Suppressor macrophage treated with lipopolysaccharide for 1 hour (primary cell): ENCODE data around the gene MAP1LC3B.

Experiments used
- DNase-seq, 3 donors: peaks; one replicate each; pipeline ENCODE4 v3.0.0-alpha.2; 2020 to 2022

MAP1LC3B gene

DNA sequence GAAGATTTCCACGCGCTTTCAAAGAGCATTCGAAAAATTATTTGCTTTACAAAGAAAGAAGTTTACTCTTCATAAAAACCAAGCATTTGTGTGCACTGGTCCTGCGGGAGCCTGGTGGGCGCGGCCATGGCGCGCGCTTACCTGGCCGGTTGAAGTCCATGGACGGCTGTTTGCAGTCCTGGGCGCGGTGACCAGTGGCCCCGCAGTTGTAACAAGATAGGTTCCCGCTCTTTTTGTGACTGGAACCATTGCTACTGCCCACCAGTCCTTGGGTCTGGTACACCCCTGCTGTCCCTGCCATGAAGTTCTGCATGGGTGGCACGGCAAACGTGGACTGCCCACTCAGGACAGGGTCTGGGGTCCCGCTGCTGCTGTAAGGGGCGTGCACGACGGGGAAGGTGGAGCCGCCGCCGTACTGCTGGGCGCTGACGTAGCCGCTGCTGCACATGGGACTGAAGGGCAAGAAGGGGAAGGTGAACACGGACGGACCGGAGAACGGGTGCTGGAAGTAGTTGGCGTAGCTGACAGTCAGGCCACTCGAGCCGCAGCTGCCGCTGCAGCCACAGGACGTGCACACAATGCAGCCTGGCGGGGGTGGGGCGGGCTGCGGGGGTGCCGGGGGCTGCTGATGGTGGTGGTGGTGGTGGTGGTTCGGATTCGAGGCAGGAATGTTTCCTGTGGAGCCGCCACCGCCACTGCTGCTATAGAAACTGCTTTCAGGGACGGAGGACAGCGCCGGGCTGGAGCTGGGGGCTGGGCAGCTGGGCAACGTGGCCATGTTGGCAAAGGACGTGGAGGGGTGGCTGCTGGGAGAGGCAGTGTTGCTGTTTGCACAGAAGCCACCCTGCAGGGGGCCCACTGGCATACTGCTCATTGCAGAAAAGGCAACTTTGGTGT lies 19.5 kb downstream of the MAP1LC3B start:
- DNase-seq, result no peak

DNA sequence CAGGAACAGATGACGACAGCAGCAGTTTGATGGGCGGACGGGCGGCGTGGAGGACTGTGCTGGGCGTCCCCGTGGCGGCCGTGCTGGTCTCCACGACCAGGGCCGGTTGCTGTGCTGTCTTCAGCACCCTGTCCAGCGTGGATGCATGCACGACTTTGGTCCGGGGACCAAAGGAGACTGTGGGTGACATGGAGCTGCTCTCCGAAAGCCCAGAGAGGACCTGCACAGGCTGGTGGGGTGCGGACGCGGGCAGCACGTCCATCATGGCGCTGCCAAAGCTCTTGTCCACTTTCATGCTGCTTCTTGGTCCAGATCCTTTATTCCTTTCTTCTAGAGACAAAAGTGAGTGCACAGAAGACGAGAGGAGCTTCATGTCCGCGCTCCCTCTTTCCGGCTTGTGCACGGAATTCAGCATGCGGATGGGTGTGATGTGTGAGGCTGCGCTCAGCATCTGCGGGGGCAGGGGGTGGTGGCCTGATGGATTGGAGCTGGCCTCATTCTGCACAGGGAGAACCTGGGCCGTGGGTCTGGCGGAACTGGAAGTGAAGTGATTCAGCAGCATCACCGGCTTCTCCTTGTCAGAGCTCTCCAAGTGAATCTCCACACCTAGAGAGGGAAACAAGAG lies 20.3 kb downstream of the MAP1LC3B start:
- DNase-seq, result no peak

DNA sequence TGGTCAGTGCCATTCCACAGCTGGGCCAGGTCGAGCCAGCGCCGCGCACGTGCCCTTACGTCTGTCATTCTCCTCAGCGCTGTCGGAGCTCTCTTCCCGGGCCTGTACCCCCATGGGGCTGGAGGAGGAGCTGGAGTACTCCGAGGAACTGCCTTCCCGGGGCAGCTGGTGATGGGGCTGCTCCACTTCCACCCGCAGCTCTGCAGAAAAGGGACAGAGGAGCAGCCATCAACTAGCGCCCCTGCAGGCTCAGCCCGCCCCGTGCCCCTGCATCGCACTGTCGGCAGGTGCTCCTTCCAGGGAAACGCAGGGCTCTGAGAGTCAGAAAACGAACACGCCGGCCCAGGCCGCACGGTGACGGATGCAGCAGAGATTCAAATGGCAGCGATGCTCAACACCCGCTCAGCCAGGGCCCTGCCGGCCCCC lies 20.9 kb downstream of the MAP1LC3B start:
- DNase-seq, result no peak

DNA sequence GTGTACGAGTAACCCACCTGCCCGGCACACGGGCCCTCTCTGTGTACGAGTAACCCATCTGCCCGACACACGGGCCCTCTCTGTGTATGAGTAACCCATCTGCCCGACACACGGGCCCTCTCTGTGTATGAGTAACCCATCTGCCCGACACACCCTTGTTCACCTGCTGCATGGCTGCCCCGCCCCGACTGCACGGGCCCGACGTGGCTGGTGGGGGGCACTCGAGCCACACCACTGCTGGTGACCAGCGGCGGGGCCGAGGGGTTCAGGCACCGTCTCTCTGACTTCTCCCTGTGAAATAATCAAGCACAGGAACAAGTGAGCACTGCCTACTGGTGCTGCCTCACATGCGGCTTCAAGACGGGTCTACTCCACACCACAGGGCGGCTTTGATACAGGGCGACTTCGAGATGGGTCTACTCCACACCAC lies 22.1 kb downstream of the MAP1LC3B start:
- no peak for DNase-seq

DNA sequence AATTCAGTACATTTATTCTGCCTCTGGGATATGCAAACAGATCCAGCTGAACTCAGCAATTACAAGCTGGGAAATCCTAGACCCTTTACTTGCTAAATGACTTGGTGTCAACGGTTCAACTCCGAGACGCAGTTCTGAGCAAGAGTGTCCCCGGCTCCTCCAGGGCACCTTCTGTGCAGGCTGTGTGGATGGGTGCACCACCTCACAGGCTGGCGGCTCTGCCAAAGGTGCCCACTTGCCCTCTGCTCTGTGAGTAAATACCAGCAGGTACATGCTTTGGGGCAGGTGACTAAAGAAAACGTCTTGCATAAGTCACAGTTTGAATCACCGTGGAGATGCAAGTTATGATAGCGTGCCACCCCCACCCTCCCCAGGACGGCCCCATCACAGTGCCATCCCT lies 23.3 kb downstream of the MAP1LC3B start:
- DNase-seq, result no peak

DNA sequence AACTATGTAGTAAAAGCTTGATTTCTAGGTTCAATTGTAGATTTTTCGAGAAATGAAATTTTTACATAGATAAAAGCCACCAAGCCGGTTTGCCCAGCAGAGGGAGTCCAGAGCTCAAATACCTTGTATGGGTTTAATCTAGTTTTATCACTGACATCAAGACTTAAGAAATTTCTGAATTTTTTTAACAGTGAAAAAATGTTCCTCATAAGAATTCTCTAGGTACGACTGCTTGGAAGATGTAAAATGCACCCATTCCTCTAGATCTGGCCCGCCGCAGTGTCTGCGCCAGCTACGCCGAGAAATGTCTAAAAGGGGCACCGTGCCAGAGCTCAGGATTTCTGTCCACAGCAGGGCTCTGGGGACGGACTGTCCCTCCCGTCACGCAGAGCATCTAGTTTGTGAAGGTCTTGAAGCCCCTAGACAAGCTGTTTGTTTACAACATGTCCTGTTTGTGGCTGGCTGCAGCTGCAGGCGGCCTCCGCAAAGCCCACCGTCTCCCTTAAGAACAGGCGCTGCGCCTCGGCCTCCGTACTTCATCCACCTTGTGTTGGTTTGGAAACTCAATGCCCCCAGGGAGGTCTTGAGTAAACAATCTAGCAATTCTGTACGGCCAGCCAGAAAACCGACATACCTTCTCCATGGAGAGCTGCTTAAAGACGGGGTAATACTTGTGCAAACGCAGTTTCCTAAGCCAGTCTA lies 24.8 kb downstream of the MAP1LC3B start:
- DNase-seq, result peak; percentile 64 to 67 (median 65)

DNA sequence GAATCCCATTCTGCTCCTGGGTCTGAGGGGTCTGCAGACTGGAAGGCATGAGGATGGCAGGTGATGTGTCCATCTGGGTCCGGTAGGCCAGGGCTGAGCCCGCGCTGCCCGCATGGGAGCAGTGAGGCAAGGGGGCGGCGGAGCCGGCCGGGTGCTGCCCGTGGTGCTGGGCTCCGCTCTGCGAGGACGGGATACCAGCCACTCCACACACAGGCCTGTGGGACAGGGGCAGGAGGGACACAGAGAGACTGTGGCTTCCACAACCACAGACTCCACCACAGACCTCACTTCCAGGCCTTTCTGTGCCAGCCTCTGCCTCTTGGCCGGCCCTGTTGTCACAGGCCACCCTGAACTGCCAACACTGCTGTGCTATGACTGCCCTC lies 25.4 kb downstream of the MAP1LC3B start:
- no peak for DNase-seq

DNA sequence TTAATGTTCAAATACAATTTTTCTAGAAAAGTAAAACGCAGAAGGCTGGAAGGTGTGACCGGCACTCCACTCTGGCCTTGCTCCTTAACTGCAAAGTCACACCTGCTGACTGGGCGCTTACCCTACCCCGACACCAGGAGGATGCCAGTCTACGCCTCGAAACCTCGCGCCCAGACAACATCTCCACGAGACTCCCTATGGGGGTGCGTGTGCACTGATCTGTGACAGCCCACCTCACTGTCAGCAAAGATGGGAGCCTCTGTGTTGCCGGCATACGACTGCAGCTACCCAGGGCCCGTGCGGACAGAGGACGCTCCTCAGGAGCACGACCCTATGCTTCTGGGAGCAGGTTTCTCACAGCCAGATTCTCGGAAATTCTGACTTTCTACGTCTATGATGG lies 26.1 kb downstream of the MAP1LC3B start:
- no peak for DNase-seq

DNA sequence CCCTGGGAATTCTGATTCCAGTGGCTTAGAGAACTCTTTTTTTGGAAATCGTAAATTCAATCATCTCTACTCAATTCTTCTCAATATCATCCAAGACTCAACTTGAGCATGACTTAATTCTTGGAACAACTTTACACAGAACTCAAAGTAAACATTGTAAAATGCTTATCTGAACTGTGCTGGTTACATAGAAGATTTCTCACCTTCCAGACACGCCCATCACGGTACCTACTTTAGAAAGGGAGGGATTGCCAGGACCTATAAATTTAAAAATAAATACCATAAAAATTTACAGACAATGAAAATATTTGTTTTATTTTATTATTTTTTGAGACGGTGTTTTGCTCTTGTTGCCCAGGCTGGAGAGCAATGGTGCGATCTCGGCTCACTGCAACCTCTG lies 26.5 kb downstream of the MAP1LC3B start:
- no peak for DNase-seq

DNA sequence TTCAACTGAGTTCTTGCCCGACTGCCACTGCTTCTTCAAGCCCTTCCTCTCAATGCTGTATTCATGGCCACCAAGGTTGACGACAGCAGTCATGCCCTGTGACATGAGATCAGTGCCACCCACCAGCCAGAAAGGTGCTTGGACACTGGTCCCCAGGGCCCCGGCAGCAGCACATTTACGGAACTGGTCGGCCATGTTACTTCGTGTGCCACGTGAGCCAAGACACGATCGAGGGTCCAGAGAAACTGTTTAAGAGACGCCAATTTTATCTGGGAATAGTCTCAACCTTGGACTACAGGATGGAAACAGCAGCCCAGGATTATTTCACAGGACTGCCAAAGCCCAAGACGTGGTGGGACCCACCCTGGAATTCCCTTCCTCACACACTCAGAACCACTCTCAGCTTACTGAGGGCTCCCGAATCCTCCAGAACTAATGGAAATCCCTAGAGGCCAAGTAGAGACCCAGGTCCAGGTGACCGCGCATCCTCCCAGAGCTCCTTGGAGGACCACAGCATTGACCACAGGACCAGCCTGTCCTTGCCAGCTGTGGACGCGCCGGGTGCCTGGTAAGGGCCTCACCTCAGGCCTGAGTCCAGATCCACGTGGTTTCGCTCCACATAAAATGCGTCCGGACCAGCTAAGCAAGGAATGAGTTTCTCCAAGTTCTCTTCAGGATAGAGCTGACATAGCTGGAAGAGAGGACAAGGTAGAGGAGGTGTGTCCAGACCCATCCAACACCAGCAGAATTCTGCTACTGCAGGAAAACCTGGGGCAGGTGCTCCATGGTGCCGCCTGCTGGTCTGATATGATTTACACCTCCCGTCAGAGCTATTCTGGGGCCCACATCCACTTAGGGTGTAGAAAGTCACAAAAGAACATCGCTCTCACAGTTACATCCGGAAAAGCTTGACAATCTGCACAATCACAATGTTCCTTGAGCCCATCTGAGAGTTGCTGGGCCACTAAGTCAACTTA lies 28.2 kb downstream of the MAP1LC3B start:
- DNase-seq, result no peak

DNA sequence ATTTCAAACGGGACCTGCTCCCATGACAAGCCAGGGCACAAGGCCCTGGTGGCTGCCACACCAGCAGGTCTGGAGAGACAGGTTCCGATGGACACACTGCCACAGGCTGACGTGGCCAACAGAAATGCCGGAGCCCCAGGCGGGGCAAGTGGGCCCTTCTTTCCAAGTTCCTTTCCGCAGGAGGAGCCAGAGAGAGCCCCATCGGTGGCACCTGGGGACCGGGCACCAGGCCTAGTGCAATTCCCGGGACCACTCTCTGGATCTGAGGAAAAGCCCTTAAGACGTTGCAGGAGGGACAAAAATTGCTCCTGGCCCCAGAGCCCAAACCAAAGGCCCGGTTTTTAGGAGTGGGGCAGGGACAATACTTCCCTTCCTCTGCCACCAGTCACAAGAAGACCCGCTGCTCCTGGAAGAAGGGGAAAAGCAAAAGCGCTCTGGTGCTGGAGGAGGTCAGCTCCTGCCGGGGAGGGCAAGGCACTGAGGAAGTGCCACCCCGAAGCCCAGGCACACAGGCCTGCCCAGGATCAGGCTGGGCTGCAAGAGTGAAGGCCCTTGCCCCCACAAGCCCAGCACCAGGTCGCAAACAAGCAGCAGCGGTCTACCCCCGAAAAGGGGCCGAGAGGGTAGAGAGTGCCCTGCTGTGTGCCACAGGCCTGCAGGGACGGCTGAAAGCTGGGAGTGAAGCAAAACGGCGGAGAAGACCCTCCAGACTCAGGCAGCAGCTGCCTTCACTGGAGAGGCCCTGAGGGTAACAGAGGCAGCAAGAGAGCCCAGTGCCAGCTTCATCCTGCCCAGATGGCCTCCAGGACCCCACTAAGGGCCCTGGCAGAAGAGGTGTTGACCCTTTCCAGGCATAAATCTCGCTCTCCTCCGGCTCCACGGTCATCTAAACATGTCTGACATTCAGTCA lies 29.1 kb downstream of the MAP1LC3B start:
- no peak for DNase-seq

DNA sequence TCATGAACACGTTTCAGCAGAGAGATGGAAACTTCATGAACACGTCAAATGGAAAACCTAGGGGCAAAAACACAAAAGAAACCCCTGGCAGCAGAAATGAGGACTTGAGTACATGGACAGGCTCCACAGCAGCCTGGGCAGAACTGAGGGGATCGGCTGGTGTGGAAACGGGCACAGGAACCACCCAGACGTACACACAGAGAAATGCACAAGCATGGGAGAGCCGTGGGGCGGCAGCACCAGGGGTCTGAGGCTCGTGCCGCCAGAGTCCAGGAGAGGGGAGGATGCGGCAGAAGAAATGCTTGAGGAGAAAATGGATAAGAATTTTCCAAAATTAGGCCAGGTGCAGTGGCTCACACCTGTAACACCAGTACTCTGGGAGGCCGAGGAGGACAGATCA lies 30.0 kb downstream of the MAP1LC3B start:
- no peak for DNase-seq

DNA sequence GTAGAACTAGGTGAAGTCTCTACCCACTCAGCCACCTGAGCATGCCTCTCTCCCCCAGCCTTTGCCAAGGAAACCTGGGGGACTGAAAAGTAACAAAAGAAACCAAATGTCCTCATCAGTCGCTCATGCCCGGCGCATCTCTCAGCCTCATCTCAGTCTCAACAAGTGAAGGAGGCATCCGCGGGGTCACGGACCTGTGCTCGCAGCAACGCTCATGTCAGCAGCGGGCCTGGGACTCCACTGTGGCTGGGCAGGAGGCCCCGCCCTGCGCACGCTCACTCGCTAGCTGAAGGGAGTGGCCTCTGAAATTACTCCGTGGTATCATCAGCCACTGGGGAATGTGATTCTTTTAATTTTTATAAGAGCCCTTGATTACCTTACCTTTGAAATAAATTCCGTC lies 31.3 kb downstream of the MAP1LC3B start:
- DNase-seq, result no peak

DNA sequence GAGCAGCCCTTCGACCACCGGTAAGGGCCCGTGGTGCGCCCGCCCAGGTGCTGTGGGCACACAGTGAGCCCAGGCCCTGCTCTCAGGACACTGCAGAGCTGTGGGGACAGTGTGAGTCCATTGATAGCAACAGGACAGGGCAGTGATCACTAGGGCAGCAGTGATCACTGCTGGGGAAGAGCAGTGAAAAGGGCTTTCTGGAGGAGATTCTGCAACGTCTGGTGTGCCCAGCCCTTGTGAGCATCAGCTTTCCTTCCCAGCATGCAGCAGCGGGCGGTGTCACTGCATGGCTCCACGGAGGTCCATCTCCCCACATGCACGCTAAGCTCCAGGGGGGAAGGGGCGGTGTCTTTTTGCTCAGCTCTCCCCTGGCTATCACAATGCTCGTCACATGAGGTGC lies 32.1 kb downstream of the MAP1LC3B start:
- DNase-seq, result no peak

DNA sequence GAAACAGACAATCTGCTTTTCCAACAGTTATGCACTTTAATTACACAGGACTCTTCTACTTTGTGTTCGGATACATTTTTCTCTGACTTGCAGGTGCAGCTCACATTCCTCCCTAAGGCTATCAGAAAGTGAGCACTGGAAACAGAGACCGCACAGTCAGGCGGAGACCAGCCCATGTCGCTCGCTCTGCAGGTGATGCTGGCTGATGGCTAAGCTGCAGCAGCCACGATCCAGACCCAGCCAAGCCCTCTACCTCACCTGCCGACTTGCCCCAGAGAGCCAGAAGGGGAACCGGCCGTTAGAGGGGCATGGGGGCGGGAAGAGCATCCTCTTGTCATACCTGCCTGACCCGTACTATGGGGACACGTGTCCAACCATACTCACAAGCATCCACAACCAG lies 33.8 kb downstream of the MAP1LC3B start:
- DNase-seq, result no peak

DNA sequence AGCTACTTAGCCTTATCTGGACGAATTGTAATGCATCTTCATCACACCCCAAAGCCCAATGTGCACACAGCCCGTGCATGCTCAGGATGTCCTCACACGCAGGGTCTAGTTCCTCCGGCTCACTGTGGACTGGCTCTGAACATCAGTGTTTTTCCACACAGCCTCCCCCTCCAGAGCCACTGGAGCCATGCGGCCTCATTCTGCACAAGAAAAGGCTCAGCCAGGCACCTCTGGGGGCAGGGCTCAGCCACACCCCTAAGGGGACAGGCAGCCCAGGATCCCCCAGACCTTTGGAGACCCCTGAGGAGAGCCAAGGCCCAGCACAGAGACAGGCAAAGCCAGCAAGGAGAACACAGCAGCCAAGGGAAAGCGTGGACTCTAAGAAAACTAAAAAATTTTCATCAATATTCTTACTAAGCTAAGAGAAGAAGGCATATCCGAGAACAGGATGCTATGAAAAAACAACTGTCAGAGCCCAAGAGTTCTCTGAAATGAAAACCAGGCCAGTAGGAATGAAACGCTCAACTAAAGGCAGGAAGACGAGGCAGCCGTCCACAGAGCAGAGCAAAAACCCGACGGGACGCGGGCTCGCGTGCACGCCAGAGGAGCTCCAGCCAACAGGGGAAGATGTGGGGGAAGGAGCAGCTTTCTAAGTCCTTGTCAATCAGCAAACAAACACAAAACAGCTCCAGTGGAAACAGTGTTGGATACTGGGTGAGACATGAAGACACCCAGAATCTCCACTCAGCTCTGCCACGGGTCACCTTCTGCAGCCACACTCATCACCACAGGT lies 34.5 kb downstream of the MAP1LC3B start:
- DNase-seq, result no peak

DNA sequence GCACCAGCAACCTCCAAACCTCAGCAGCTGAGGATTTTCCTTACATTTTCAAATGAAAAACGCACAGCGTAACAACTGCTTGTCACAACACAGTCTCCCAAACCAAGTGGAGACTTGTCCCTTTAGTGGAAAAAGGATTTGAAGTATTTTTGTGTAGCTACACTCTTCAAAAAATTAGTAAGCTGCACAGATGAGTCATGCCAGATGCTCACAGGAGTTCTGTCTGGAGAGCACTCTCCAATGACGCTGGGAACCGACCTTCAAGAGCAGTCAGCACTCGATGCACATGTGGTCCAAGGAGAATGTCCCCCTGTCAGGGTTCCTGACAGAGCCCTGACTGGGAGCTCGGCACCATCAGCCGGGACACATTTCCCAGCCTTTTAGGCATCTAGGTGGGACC lies 39.8 kb downstream of the MAP1LC3B start:
- no peak for DNase-seq

DNA sequence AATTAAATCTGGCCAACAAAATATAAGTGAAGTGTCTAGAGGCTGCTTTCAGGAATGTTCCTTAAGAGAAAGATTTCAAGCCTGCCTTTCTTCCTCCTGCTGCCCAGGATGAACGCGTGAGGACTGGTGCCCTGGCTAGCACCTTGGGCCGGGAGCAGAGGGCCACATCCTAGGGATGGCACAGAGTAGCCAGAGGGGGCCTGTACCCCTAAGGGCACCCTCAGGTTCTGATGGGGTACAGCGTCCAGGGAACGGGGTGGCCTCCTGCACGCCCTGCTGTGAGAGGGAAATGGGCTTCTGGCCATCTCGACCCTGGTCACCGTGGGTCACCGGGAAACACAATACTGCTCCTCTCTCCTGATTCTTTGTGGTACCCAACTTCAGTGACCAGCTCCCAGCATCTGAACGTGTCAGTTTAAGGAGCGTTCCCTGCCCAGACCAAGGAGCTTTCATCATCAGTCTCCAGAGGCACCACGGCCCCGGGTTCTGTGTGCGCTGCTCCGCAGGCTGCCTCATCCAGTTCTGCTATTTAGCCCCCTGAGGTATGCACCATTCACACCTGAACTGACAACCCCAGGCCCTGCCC lies 40.3 kb downstream of the MAP1LC3B start:
- DNase-seq, result no peak

DNA sequence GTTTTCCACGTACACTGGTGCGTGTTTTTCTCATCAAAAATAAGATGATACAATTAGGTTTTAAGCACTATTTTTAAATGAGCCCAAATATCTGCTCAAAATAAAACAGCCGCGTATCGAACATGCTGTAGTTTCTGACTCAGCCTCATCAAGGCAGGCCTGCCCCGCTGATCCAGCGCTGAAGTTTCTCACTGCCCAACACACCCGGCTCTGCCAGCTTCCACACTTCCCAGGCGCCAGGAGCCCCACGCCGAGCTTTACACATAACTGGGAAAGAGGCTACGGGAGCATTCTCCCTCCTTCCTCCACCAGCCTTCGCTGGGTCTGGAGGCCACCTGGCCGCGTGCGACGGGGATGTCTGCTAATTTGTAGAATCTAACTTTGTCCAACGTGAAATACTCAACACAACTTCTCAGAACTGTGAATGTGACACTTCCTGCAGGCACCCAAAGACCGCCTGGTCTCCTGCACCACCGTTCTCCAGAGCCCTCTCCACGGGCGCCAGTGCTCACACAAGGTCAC lies 42.1 kb downstream of the MAP1LC3B start:
- no peak for DNase-seq
